ENCODE measurements around the gene HOXB13. TPM values are rescaled to one million over a fixed set of nuclear protein-coding genes. Genes with fewer than 3 reads are reported as not detected.

The HOXB13 gene
- polyA plus RNA-seq, 1 of the 3 experiments (the other 2 are of a cell fraction), result not detected

GRCh38 chr17:48690655-48691054, 37.9 kb downstream of the HOXB13 start:
- Histone ChIP-seq H3K4me1 (ENCODE audit: control insufficient read depth in 1 of 2, insufficient read depth in 2 of 2, low read depth in 1 of 2, low read length in 1 of 2) (no peaks in the 10 kb centered on the region), H3K27me3 (ENCODE audit: insufficient read depth) (peaks cover 64% of the 10 kb centered on the region), H3K79me2 (ENCODE audit: insufficient read depth) (no peaks in the 10 kb centered on the region), H3K4me3 (ENCODE audit: low read depth in 2 of 2, low read length in 1 of 2) (no peak overlapping the region), H3F3A (replicated peaks; ENCODE audit: insufficient read depth) (no peaks in the 10 kb centered on the region), H3K9me3 (no peaks in the 10 kb centered on the region), H3K9ac (no peak overlapping the region), H3K4me2 (no peak overlapping the region), H3K27ac (ENCODE audit: low read depth in 2 of 2, low read length in 1 of 2) (no peak overlapping the region), H3K36me3 (replicated peaks in 1 of 2; ENCODE audit: control insufficient read depth in 1 of 2, insufficient read depth in 2 of 2, low read length in 1 of 2) (no peaks in the 10 kb centered on the region), H3K9me2 (no peaks in the 10 kb centered on the region), H2AFZ (ENCODE audit: low read depth) (no peak overlapping the region), H4K20me1 (ENCODE audit: insufficient read depth) (no peaks in the 10 kb centered on the region)
- 24% methylated on average over 5 of the region's 5 CpGs for WGBS (ENCODE audit: low lambda C conversion rate)
- TF ChIP-seq ELF1 (IDR thresholded peaks at IDR 0.05) (no peak), EP300 (IDR thresholded peaks at IDR 0.05; ENCODE audit: borderline replicate concordance in 1 of 2, low read depth in 1 of 2, low read length in 1 of 2) (no peak), NRF1 (IDR thresholded peaks at IDR 0.05; ENCODE audit: low read depth, low read length) (no peak), GATA2 (CRISPR knock-in tag; IDR thresholded peaks at IDR 0.05) (no peak), MEF2A (IDR thresholded peaks at IDR 0.05; ENCODE audit: borderline replicate concordance, low read depth) (no peak), RAD21 (IDR thresholded peaks at IDR 0.05; ENCODE audit: low read length) (no peak), JUND (IDR thresholded peaks at IDR 0.05) (no peak), GABPA (IDR thresholded peaks at IDR 0.05; ENCODE audit: low read depth) (no peak), MXI1 (IDR thresholded peaks at IDR 0.05; ENCODE audit: low read depth, low read length) (no peak), EZH2phosphoT487 (IDR thresholded peaks at IDR 0.05; ENCODE audit: borderline replicate concordance, low read depth) (no peak), TEAD4 (IDR thresholded peaks at IDR 0.05; ENCODE audit: borderline replicate concordance, insufficient read depth) (no peak), FOXJ3 (CRISPR knock-in tag; IDR thresholded peaks at IDR 0.05) (no peak), FOSL2 (IDR thresholded peaks at IDR 0.05; ENCODE audit: borderline replicate concordance, low read depth) (no peak)
- TF ChIP-seq, protein P1, sequence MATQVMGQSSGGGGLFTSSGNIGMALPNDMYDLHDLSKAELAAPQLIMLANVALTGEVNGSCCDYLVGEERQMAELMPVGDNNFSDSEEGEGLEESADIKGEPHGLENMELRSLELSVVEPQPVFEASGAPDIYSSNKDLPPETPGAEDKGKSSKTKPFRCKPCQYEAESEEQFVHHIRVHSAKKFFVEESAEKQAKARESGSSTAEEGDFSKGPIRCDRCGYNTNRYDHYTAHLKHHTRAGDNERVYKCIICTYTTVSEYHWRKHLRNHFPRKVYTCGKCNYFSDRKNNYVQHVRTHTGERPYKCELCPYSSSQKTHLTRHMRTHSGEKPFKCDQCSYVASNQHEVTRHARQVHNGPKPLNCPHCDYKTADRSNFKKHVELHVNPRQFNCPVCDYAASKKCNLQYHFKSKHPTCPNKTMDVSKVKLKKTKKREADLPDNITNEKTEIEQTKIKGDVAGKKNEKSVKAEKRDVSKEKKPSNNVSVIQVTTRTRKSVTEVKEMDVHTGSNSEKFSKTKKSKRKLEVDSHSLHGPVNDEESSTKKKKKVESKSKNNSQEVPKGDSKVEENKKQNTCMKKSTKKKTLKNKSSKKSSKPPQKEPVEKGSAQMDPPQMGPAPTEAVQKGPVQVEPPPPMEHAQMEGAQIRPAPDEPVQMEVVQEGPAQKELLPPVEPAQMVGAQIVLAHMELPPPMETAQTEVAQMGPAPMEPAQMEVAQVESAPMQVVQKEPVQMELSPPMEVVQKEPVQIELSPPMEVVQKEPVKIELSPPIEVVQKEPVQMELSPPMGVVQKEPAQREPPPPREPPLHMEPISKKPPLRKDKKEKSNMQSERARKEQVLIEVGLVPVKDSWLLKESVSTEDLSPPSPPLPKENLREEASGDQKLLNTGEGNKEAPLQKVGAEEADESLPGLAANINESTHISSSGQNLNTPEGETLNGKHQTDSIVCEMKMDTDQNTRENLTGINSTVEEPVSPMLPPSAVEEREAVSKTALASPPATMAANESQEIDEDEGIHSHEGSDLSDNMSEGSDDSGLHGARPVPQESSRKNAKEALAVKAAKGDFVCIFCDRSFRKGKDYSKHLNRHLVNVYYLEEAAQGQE (IDR thresholded peaks at IDR 0.05; ENCODE audit: low read depth, low read length), result no peak
- TF ChIP-seq, protein P2, sequence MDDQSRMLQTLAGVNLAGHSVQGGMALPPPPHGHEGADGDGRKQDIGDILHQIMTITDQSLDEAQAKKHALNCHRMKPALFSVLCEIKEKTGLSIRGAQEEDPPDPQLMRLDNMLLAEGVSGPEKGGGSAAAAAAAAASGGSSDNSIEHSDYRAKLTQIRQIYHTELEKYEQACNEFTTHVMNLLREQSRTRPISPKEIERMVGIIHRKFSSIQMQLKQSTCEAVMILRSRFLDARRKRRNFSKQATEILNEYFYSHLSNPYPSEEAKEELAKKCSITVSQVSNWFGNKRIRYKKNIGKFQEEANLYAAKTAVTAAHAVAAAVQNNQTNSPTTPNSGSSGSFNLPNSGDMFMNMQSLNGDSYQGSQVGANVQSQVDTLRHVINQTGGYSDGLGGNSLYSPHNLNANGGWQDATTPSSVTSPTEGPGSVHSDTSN (IDR thresholded peaks at IDR 0.05), result no peak
- TF ChIP-seq, protein P3, sequence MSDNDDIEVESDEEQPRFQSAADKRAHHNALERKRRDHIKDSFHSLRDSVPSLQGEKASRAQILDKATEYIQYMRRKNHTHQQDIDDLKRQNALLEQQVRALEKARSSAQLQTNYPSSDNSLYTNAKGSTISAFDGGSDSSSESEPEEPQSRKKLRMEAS (IDR thresholded peaks at IDR 0.05; ENCODE audit: low read depth), result no peak
- no peak for DNase-seq
- ChIA-PET CTCF (interaction anchor here (1.1 to 1.3 kb wide), 2 partner anchors 12 to 194 kb away, joined by 4 to 5 read pairs; no protein-coding TSS in a partner anchor), POLR2A (no interaction called here)

All from SK-N-SH (cell line).